HCT116 (cell line): Measurements from ENCODE around the gene IL17C. TPM values are rescaled to one million over a fixed set of nuclear protein-coding genes. Genes with fewer than 3 reads are reported as not detected.

Experiments used
- ATAC-seq: fragments of 200-7000 bp; cut with Tn5 transposase; 2 replicates; pipeline ENCODE4 v1.9.1; 2020; ENCODE audit warnings: mild to moderate bottlenecking, moderate library complexity
- BruUV-seq: library from RNA; stranded (reverse); fragments of 400-500 nt; replicated peaks from 2 replicates; lab custom pipeline; 2021; lab: Mats Ljungman, UMichigan
- CTCF ChIA-PET: fragments of 300-600 bp; sonication (Branson Sonifier 250); formaldehyde crosslinking; loops from one replicate; lab custom pipeline; 2021; ENCODE audit warnings: antibody characterized with exemption; lab: Charles Lee
- POLR2A ChIA-PET: fragments of 300-600, 350-600 bp; sonication (Branson Sonifier 250); formaldehyde crosslinking; loops from one replicate; lab custom pipeline; 2021; ENCODE audit warnings: antibody characterized with exemption; lab: Charles Lee
- RAD21 ChIA-PET, 2 experiments: fragments of 300-600 bp; sonication (Branson Sonifier 250); formaldehyde crosslinking; loops; one replicate each; lab custom pipeline; 2023; ENCODE audit warnings: low total read pairs in 2 of 2; ENCODE audit not compliant: uncharacterized antibody in 2 of 2, unreplicated experiment in 2 of 2, low non-redundant PET in 1 of 2; lab: Charles Lee
- DNase-seq: peaks from one replicate; pipeline ENCODE4 v3.0.0-alpha.2; 2010; ENCODE audit warnings: low read depth, low spot score
- H2AFZ ChIP-seq: fragments of 200-600 bp; shearing (Covaris generic), sonication (generic); 2 replicates; pipeline ENCODE4 v1.6.1; 2017; ENCODE audit warnings: low read depth, mixed run types, mixed read lengths, antibody characterized with exemption, low read length; ENCODE audit not compliant: poor library complexity, severe bottlenecking
- H3K27ac ChIP-seq: 2 replicates; pipeline ENCODE4 v1.5.1; 2012; ENCODE audit warnings: low read depth, low read length
- H3K27me3 ChIP-seq: fragments of 200-600 bp; sonication (generic); 2 replicates; pipeline ENCODE4 v1.6.1; 2016; ENCODE audit warnings: mixed run types, low read length, mixed read lengths; ENCODE audit not compliant: insufficient read depth
- H3K36me3 ChIP-seq, 2 experiments: fragments of 200-500 bp in 1 of 2; fragments of 200-600 bp in 1 of 2; sonication (Bioruptor generic) in 1 of 2; sonication (generic) in 1 of 2; 2 replicates each; pipeline versions ENCODE4 v1.5.1 to v1.6.1; 2014 to 2016; ENCODE audit warnings: low read length in 2 of 2, inconsistent platforms in 1 of 2, mixed read lengths in 1 of 2, mixed run types in 1 of 2; ENCODE audit not compliant: insufficient read depth in 2 of 2, control insufficient read depth in 1 of 2
- H3K4me1 ChIP-seq, 2 experiments: fragments of 200-600 bp in 1 of 2; sonication (generic) in 1 of 2; 2 replicates each; pipeline versions ENCODE4 v1.5.1 to v1.6.1; 2012 to 2017; ENCODE audit warnings: low read length in 2 of 2, inconsistent platforms in 1 of 2, mild to moderate bottlenecking in 1 of 2, mixed read lengths in 1 of 2, mixed run types in 1 of 2, moderate library complexity in 1 of 2; ENCODE audit not compliant: insufficient read depth in 2 of 2, control insufficient read depth in 1 of 2
- H3K4me2 ChIP-seq: fragments of 200-600 bp; sonication (generic); 2 replicates; pipeline ENCODE4 v1.6.1; 2017; ENCODE audit warnings: mixed run types, low read length, mixed read lengths
- H3K4me3 ChIP-seq, 2 experiments: fragments of 200-600 bp in 1 of 2; sonication (generic) in 1 of 2; replicated peaks in 1 of 2; 2 replicates each; pipeline ENCODE4 v1.5.1; 2011 to 2016; ENCODE audit warnings: low read length in 2 of 2, control low read depth in 1 of 2, low read depth in 1 of 2, mild to moderate bottlenecking in 1 of 2, mixed read lengths in 1 of 2, mixed run types in 1 of 2
- H3K79me2 ChIP-seq: fragments of 200-600 bp; sonication (generic); 2 replicates; pipeline ENCODE4 v1.6.1; 2017; ENCODE audit warnings: mild to moderate bottlenecking, mixed run types, low read length, moderate library complexity, mixed read lengths; ENCODE audit not compliant: insufficient read depth
- H3K9ac ChIP-seq: fragments of 200-600 bp; sonication (generic); 2 replicates; pipeline ENCODE4 v1.6.1; 2016; ENCODE audit warnings: low read length, mixed read lengths
- H3K9me2 ChIP-seq: fragments of 200-600 bp; sonication (generic), shearing (Covaris generic); 2 replicates; pipeline ENCODE4 v1.6.1; 2017; ENCODE audit warnings: mixed run types, mild to moderate bottlenecking, moderate library complexity; ENCODE audit not compliant: insufficient read depth
- H3K9me3 ChIP-seq, 2 experiments: fragments of 200-500 bp in 1 of 2; fragments of 200-600 bp in 1 of 2; sonication (Bioruptor generic) in 1 of 2; sonication (generic) in 1 of 2; 2 replicates each; pipeline ENCODE4 v1.6.1; 2014 to 2017; ENCODE audit warnings: low read length in 2 of 2, mixed read lengths in 2 of 2, inconsistent platforms in 1 of 2, low read depth in 1 of 2, mild to moderate bottlenecking in 1 of 2, mixed run types in 1 of 2, moderate library complexity in 1 of 2; ENCODE audit not compliant: control insufficient read depth in 1 of 2, insufficient read depth in 1 of 2
- H4K20me1 ChIP-seq: fragments of 200-600 bp; sonication (generic), shearing (Covaris generic); 2 replicates; pipeline ENCODE4 v1.6.1; 2017; ENCODE audit warnings: mixed run types, mild to moderate bottlenecking, moderate library complexity; ENCODE audit not compliant: insufficient read depth
- CEBPB ChIP-seq: IDR thresholded peaks from 2 replicates; pipeline ENCODE4 v1.6.1; 2012; ENCODE audit warnings: low read depth
- EZH2phosphoT487 ChIP-seq: fragments of 200-600 bp; IDR thresholded peaks from 2 replicates; pipeline ENCODE4 v1.6.1; 2018; ENCODE audit warnings: antibody characterized with exemption, borderline replicate concordance
- JUND ChIP-seq: IDR thresholded peaks from 2 replicates; pipeline ENCODE4 v1.6.1; 2012
- POLR2A ChIP-seq: IDR thresholded peaks from 2 replicates; pipeline ENCODE4 v1.7.0; 2011; ENCODE audit warnings: borderline replicate concordance; ENCODE audit not compliant: insufficient read depth, insufficient read length; ENCODE audit errors: extremely low read depth
- REST ChIP-seq: IDR thresholded peaks from 2 replicates; pipeline ENCODE4 v1.6.1; 2012; ENCODE audit warnings: low read depth
- SP1 ChIP-seq: IDR thresholded peaks from 2 replicates; pipeline ENCODE4 v1.6.1; 2012; ENCODE audit warnings: low read depth
- ZFX ChIP-seq: fragments of 450-650 bp; IDR thresholded peaks from 2 replicates; pipeline ENCODE4 v1.6.1; 2017
- ZNF274 ChIP-seq: fragments of 200-500 bp; sonication (Bioruptor generic); IDR thresholded peaks from 2 replicates; pipeline ENCODE4 v1.6.1; 2014; ENCODE audit warnings: mild to moderate bottlenecking, low read depth, low read length, inconsistent platforms
- intact Hi-C: fragments of 100-400 bp; cut with micrococcal nuclease; formaldehyde crosslinking; loops from 2 replicates; pipeline ENCODE4 v1.10.0; 2022
- total RNA-seq: library from RNA; stranded (reverse); gene quantifications from one replicate; pipeline ENCODE4 v1.2.1, GENCODE V29; 2021; ENCODE audit not compliant: unreplicated experiment

Gene IL17C
- total RNA-seq, 1 experiment from 2014 or later, result not detected

- Histone ChIP-seq H2AFZ (no peak overlapping the region), H3K4me3 (peak overlapping the region; percentile 73 to 98), H3K27me3 (no peaks in the 10 kb centered on the region), H3K9me2 (no peaks in the 10 kb centered on the region), H3K79me2 (peaks cover 36% of the 10 kb centered on the region), H3K4me1 (peaks cover 4 to 21% of the 10 kb centered on the region in 2 experiments; a peak in 3 of 4 replicates), H3K36me3 (peaks cover 4% of the 10 kb centered on the region in 2 experiments; a peak in 1 of 4 replicates), H3K4me2 (peak overlapping the region; percentile 92), H4K20me1 (no peaks in the 10 kb centered on the region), H3K9me3 (no peaks in the 10 kb centered on the region), H3K27ac (peak overlapping the region; percentile 96), H3K9ac (peak overlapping the region; percentile 92)
- ATAC-seq (peak; percentile 3; the same call in 1 of the 2 replicates), DNase-seq (no peak)
- CTCF ChIA-PET, result interaction anchor here (1.3 kb wide), 2 partner anchors 10 to 75 kb away, joined by 5 to 7 read pairs; no protein-coding TSS in a partner anchor
- RAD21 ChIA-PET, result no interaction called here
- POLR2A ChIA-PET, result interaction anchor here (1.0 kb wide), 2 partner anchors 69 to 112 kb away, joined by 3 read pairs; no protein-coding TSS in a partner anchor
- TF ChIP-seq ZFX (0 out of 2 replicates have a peak, but pooled peaks have one; percentile 55), REST (no peak), JUND (no peak), SP1 (no peak), CEBPB (no peak), POLR2A (no peak), EZH2phosphoT487 (no peak), ZNF274 (no peak)
- intact Hi-C loops, result no loop called here
- BruUV-seq, result TSS peak; percentile 79
Measured at GRCh38 chr16:88662222-88662842, 24.0 kb downstream of the IL17C start.
